GM23338 (cell line): ENCODE data around the gene IRAK2.

Experiments used
- CREB1 ChIP-seq: fragments of 250-450 bp; sonication (Bioruptor Pico); IDR thresholded peaks from 2 replicates; pipeline ENCODE4 v1.5.0; 2020; ENCODE audit warnings: low read depth, mild to moderate bottlenecking, moderate library complexity
- EZH2 ChIP-seq: fragments of 200-600 bp; sonication (generic); IDR thresholded peaks from one replicate; pipeline ENCODE4 v1.8.0; 2017; ENCODE audit warnings: antibody characterized with exemption, mild to moderate bottlenecking, low read depth; ENCODE audit not compliant: unreplicated experiment
- EZH2phosphoT487 ChIP-seq: fragments of 200-600 bp; sonication (generic); IDR thresholded peaks from one replicate; pipeline ENCODE4 v1.8.1; 2018; ENCODE audit warnings: antibody characterized with exemption; ENCODE audit not compliant: unreplicated experiment
- JUNB ChIP-seq: IDR thresholded peaks from one replicate; pipeline ENCODE4 v1.6.1; 2016; ENCODE audit warnings: antibody characterized with exemption; ENCODE audit not compliant: unreplicated experiment
- NANOG ChIP-seq: IDR thresholded peaks from 2 replicates; pipeline ENCODE4 v1.6.1; 2016; ENCODE audit warnings: antibody characterized with exemption, borderline replicate concordance
- POLR2AphosphoS5 ChIP-seq: IDR thresholded peaks from 2 replicates; pipeline ENCODE4 v1.6.1; 2016; ENCODE audit warnings: antibody characterized with exemption, low read depth
- ZNF331 ChIP-seq: fragments of 250-450 bp; sonication (Bioruptor Pico); IDR thresholded peaks from 2 replicates; pipeline ENCODE4 v1.5.0; 2020; ENCODE audit warnings: low read depth, mild to moderate bottlenecking, moderate library complexity
- TF ChIP-seq, protein P1 (sequence below), 2 experiments: fragments of 200-600 bp in 1 of 2; sonication (generic) in 1 of 2; conservative IDR thresholded peaks; 2 replicates each; pipeline versions ENCODE4 v1.5.1 to v1.6.1; 2016 to 2017; ENCODE audit warnings: antibody characterized with exemption in 2 of 2, low read depth in 2 of 2, mild to moderate bottlenecking in 2 of 2, moderate library complexity in 1 of 2
- TF ChIP-seq, protein P2 (sequence below): IDR thresholded peaks from one replicate; pipeline ENCODE4 v1.6.1; 2018; ENCODE audit warnings: antibody characterized with exemption; ENCODE audit not compliant: unreplicated experiment
- TF ChIP-seq, protein P3 (sequence below): fragments of 250-450 bp; sonication (Bioruptor Pico); IDR thresholded peaks from 2 replicates; pipeline ENCODE4 v1.5.0; 2020; ENCODE audit warnings: mild to moderate bottlenecking, moderate library complexity

DNA sequence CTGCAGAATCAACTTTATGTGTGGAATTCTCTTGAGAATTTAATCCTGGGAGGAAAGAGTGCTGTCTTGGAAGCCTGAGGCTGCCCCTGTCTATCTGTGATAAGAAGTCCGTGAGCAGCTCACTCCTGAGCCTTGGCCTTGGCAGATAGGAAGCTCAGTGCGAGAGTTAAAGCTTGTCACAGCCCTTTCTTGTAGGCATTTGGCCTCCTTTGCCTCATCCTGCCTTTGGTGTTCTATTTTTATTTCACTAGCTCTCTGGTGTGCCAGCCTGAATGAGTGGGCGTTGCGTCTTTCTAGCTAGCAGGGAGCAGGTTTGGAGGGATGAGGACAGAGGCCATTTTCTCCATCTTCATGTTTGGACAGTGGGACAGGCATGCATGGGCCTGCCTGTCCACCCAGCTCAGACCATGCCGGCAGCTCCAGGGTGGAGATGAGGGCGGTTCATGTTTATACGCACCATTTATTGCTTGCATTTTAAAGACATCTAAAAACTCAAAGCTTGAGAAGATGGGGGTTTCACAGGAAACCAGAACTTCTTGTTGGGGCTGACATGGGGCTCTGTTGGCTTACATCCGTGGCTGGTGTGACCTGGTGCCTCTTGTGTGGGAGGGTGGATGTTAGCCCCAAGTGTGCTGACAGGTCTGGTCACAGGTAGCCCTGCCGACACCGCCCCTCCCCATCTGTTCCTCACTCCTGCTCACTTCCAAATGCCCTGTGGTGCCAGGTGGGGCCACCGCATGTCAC is 29.8 kb downstream of the IRAK2 start:
- TF ChIP-seq EZH2: no peak
- TF ChIP-seq, protein P1, sequence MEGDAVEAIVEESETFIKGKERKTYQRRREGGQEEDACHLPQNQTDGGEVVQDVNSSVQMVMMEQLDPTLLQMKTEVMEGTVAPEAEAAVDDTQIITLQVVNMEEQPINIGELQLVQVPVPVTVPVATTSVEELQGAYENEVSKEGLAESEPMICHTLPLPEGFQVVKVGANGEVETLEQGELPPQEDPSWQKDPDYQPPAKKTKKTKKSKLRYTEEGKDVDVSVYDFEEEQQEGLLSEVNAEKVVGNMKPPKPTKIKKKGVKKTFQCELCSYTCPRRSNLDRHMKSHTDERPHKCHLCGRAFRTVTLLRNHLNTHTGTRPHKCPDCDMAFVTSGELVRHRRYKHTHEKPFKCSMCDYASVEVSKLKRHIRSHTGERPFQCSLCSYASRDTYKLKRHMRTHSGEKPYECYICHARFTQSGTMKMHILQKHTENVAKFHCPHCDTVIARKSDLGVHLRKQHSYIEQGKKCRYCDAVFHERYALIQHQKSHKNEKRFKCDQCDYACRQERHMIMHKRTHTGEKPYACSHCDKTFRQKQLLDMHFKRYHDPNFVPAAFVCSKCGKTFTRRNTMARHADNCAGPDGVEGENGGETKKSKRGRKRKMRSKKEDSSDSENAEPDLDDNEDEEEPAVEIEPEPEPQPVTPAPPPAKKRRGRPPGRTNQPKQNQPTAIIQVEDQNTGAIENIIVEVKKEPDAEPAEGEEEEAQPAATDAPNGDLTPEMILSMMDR (conservative IDR thresholded peaks at IDR 0.05; ENCODE audit: low read depth in 2 of 2): no peak
- no peak for TF ChIP-seq POLR2AphosphoS5
- TF ChIP-seq ZNF331 (CRISPR knock-in tag): no peak
- no peak for TF ChIP-seq NANOG
- TF ChIP-seq EZH2phosphoT487: no peak
- TF ChIP-seq JUNB: no peak
- TF ChIP-seq CREB1 (CRISPR knock-in tag): no peak
- TF ChIP-seq, protein P2, sequence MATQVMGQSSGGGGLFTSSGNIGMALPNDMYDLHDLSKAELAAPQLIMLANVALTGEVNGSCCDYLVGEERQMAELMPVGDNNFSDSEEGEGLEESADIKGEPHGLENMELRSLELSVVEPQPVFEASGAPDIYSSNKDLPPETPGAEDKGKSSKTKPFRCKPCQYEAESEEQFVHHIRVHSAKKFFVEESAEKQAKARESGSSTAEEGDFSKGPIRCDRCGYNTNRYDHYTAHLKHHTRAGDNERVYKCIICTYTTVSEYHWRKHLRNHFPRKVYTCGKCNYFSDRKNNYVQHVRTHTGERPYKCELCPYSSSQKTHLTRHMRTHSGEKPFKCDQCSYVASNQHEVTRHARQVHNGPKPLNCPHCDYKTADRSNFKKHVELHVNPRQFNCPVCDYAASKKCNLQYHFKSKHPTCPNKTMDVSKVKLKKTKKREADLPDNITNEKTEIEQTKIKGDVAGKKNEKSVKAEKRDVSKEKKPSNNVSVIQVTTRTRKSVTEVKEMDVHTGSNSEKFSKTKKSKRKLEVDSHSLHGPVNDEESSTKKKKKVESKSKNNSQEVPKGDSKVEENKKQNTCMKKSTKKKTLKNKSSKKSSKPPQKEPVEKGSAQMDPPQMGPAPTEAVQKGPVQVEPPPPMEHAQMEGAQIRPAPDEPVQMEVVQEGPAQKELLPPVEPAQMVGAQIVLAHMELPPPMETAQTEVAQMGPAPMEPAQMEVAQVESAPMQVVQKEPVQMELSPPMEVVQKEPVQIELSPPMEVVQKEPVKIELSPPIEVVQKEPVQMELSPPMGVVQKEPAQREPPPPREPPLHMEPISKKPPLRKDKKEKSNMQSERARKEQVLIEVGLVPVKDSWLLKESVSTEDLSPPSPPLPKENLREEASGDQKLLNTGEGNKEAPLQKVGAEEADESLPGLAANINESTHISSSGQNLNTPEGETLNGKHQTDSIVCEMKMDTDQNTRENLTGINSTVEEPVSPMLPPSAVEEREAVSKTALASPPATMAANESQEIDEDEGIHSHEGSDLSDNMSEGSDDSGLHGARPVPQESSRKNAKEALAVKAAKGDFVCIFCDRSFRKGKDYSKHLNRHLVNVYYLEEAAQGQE: no peak
- TF ChIP-seq, protein P3, sequence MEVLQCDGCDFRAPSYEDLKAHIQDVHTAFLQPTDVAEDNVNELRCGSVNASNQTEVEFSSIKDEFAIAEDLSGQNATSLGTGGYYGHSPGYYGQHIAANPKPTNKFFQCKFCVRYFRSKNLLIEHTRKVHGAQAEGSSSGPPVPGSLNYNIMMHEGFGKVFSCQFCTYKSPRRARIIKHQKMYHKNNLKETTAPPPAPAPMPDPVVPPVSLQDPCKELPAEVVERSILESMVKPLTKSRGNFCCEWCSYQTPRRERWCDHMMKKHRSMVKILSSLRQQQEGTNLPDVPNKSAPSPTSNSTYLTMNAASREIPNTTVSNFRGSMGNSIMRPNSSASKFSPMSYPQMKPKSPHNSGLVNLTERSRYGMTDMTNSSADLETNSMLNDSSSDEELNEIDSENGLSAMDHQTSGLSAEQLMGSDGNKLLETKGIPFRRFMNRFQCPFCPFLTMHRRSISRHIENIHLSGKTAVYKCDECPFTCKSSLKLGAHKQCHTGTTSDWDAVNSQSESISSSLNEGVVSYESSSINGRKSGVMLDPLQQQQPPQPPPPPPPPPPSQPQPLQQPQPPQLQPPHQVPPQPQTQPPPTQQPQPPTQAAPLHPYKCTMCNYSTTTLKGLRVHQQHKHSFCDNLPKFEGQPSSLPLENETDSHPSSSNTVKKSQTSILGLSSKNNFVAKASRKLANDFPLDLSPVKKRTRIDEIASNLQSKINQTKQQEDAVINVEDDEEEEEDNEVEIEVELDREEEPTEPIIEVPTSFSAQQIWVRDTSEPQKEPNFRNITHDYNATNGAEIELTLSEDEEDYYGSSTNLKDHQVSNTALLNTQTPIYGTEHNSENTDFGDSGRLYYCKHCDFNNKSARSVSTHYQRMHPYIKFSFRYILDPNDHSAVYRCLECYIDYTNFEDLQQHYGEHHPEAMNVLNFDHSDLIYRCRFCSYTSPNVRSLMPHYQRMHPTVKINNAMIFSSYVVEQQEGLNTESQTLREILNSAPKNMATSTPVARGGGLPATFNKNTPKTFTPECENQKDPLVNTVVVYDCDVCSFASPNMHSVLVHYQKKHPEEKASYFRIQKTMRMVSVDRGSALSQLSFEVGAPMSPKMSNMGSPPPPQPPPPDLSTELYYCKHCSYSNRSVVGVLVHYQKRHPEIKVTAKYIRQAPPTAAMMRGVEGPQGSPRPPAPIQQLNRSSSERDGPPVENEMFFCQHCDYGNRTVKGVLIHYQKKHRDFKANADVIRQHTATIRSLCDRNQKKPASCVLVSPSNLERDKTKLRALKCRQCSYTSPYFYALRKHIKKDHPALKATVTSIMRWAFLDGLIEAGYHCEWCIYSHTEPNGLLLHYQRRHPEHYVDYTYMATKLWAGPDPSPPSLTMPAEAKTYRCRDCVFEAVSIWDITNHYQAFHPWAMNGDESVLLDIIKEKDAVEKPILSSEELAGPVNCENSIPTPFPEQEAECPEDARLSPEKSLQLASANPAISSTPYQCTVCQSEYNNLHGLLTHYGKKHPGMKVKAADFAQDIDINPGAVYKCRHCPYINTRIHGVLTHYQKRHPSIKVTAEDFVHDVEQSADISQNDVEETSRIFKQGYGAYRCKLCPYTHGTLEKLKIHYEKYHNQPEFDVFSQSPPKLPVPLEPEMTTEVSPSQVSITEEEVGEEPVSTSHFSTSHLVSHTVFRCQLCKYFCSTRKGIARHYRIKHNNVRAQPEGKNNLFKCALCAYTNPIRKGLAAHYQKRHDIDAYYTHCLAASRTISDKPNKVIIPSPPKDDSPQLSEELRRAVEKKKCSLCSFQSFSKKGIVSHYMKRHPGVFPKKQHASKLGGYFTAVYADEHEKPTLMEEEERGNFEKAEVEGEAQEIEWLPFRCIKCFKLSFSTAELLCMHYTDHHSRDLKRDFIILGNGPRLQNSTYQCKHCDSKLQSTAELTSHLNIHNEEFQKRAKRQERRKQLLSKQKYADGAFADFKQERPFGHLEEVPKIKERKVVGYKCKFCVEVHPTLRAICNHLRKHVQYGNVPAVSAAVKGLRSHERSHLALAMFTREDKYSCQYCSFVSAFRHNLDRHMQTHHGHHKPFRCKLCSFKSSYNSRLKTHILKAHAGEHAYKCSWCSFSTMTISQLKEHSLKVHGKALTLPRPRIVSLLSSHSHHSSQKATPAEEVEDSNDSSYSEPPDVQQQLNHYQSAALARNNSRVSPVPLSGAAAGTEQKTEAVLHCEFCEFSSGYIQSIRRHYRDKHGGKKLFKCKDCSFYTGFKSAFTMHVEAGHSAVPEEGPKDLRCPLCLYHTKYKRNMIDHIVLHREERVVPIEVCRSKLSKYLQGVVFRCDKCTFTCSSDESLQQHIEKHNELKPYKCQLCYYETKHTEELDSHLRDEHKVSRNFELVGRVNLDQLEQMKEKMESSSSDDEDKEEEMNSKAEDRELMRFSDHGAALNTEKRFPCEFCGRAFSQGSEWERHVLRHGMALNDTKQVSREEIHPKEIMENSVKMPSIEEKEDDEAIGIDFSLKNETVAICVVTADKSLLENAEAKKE (CRISPR knock-in tag): no peak
